ENCODE measurements around the gene MRPL44.

MRPL44 gene

DNA sequence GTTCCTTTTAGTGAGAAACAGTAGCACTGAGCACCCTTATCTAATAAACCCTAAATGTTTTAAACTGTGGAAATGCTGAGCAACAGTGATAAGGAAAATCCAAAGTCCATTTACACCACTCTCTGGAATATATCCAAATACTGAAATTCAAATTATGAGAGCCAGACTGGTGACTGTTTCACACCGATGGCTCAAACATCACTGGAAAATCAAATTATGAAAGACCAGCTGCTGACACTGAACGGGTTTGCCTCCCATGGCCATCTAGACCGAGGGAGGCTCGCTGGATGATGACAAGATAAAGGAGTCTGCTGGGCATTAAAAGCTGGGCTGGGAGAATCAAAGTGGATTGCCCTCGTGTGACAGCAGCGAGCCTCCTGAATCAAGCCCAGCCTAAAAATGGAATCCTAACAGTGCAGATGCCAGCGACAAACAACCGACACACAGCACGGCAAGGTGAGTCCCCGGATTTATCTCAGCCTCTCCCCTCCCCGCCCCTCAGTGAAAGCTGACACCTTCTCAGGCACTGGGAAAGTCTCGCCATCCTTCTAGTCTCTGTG is 51.5 kb downstream of the MRPL44 start:
- DNase-seq (ENCODE audit: low read depth in 2 of 2), result no peak

DNA sequence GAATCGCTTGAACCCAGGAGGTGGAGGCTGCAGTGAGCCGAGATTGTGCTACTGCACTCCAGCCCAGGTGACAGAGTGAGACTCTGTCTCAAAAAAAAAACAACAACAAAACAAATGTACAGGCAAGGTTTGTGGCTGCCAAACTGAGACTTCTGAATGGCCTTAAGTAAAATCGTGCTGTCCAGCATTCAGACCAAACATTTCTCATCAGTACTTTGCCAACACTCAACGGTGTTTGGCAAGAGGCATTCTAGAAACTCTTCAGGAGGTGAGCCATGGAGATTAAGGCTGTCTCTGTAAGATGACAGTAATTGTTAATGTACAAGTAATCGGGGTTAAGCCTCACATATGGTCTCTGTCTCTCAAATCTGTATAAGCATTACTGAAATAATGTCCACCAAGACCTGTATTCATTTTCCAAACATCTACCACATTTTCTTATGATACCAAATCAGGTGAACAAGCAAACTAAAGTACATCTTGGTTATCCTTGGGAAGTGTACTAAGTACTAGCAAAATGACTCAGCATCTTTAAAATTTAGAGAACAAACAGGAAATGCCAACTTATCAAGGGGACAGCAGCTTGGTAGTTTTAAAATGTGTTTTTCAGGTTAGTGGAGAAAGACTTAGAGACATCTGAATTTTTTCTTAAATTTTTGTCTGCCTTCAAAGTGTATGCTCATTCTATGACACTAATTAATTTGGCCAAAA is 52.5 kb downstream of the MRPL44 start:
- DNase-seq (ENCODE audit: low read depth in 2 of 2), result no peak

DNA sequence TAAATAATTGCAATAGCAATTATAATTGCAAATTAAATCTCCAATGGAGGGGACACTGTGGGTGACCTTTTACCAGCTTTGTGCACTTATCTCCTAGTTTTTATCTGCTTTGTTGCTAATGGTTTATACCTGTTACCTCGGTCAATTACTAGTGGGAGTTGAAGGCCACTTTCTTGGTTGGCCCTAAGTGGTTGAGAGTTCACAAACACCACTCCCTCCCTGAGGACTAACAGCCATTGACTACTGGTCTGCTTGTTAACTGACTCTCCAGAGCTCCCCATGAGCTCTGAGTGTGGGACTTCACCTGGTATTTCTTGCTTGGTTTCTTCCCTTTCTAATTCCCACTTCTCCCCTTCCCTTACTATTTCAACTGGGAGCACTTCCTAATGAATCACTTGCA is 54.6 kb downstream of the MRPL44 start:
- no peak for DNase-seq (ENCODE audit: low read depth in 2 of 2)

DNA sequence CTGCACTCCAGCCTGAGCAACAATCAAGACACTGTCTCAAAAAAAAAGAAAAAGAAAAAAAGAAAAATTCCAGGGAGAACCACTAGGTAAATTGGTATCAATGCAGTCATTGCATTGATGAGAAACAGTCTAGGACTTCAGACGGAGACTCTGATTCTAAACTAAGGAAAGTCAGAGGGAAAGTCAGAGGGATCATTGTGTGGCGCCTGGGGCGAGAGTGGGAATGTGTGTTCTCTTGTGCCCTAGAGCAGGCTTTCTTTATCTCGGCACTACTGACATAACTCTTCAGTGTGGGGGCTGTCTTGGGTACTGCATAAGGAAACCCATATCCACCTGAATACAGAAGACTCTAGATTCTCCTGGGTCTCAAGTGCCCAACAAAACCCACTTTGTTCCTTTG is 57.1 kb downstream of the MRPL44 start:
- no peak for DNase-seq (ENCODE audit: low read depth in 2 of 2)

DNA sequence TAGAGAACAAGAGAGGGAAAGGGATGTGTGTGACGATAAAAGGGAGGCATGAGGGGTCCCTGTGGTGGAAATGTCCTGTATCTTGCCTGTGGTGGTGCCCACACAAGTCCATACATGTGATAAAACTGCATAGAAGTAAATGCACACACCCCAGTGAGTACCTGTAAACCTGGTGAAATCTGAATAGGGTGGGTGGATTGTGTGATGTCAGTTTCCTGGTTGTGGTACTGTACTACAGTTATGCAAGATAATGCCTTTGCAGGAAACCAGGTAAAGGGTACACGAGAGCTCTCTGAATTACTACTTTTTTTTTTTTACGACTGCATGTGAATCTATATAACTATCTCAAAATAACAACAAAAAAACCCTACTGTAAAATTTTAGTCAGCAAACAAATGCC is 59.7 kb downstream of the MRPL44 start:
- DNase-seq (ENCODE audit: low read depth in 2 of 2), result no peak

Data from fibroblast of skin of left quadriceps (primary cell).